ENCODE results near the gene AICDA.
A peak's percentile ranks its signal among the peaks of the same experiment; 100 is the strongest.
"Not testable (repeated sequence)": the region's sequence is repeated elsewhere in the genome, so short reads cannot be mapped to it uniquely, and the experiment has no call there.

The AICDA gene

GRCh38 chr12:8637244-8637643 is 24.6 kb upstream of the AICDA start:
- peaks cover 24% of the 10 kb centered on the region for H3K4me1 ChIP-seq (ENCODE audit: control insufficient read depth, low read length)
- peak overlapping the region; percentile 4; the same call in 1 of the 2 replicates for H3K4me2 ChIP-seq (ENCODE audit: low read length)
- no peaks in the 10 kb centered on the region for H3K36me3 ChIP-seq (ENCODE audit: control insufficient read depth, low read length)
- no peaks in the 10 kb centered on the region for H3K79me2 ChIP-seq (ENCODE audit: control insufficient read depth, low read length)
- no peaks in the 10 kb centered on the region for H3K9me3 ChIP-seq (ENCODE audit: control insufficient read depth, insufficient read depth, low read length)
- no peak for TF ChIP-seq CTCF (IDR thresholded peaks at IDR 0.05; ENCODE audit: low read depth, low read length, poor library complexity, severe bottlenecking)
- TF ChIP-seq EZH2phosphoT487 (IDR thresholded peaks at IDR 0.05; ENCODE audit: borderline replicate concordance, low read length) = no peak
- H4K20me1 ChIP-seq (ENCODE audit: control insufficient read depth, insufficient read depth, low read depth, low read length) = no peaks in the 10 kb centered on the region
- no peaks in the 10 kb centered on the region for H3K27me3 ChIP-seq (ENCODE audit: control insufficient read depth, low read length)
- H3F3A ChIP-seq (ENCODE audit: control insufficient read depth, insufficient read depth) = 0 out of 2 replicates have a peak, but pooled peaks cover 5% of the 10 kb centered on the region
- H3K27ac ChIP-seq (ENCODE audit: low read depth, low read length) = no peak overlapping the region
- H3K9me2 ChIP-seq (replicated peaks; ENCODE audit: control insufficient read depth, low read length) = no peaks in the 10 kb centered on the region
- H3K4me3 ChIP-seq (ENCODE audit: low read length) = no peak overlapping the region

GRCh38 chr12:8636581-8636980 is 23.9 kb upstream of the AICDA start:
- H3K27me3 ChIP-seq (ENCODE audit: control insufficient read depth, low read length) = no peaks in the 10 kb centered on the region
- no peak overlapping the region for H3K4me2 ChIP-seq (ENCODE audit: low read length)
- H3K4me3 ChIP-seq (ENCODE audit: low read length) = no peak overlapping the region
- no peaks in the 10 kb centered on the region for H3K79me2 ChIP-seq (ENCODE audit: control insufficient read depth, low read length)
- H3K9me3 ChIP-seq (ENCODE audit: control insufficient read depth, insufficient read depth, low read length) = no peaks in the 10 kb centered on the region
- TF ChIP-seq CTCF (IDR thresholded peaks at IDR 0.05; ENCODE audit: low read depth, low read length, poor library complexity, severe bottlenecking) = no peak
- TF ChIP-seq EZH2phosphoT487 (IDR thresholded peaks at IDR 0.05; ENCODE audit: borderline replicate concordance, low read length) = no peak
- H3K4me1 ChIP-seq (ENCODE audit: control insufficient read depth, low read length) = peaks cover 24% of the 10 kb centered on the region
- H3K36me3 ChIP-seq (ENCODE audit: control insufficient read depth, low read length) = no peaks in the 10 kb centered on the region
- H3F3A ChIP-seq (ENCODE audit: control insufficient read depth, insufficient read depth) = 0 out of 2 replicates have a peak, but pooled peaks cover 5% of the 10 kb centered on the region
- no peak overlapping the region for H3K27ac ChIP-seq (ENCODE audit: low read depth, low read length)
- no peaks in the 10 kb centered on the region for H3K9me2 ChIP-seq (replicated peaks; ENCODE audit: control insufficient read depth, low read length)
- H4K20me1 ChIP-seq (ENCODE audit: control insufficient read depth, insufficient read depth, low read depth, low read length) = no peaks in the 10 kb centered on the region

- H3K4me2 ChIP-seq (ENCODE audit: low read length) = not testable (repeated sequence)
These were observed 23.3 kb upstream of the AICDA start for GRCh38 chr12:8636007-8636346.

GRCh38 chr12:8635342-8636006 is 22.8 kb upstream of the AICDA start:
- not testable (repeated sequence) for H4K20me1 ChIP-seq (ENCODE audit: control insufficient read depth, insufficient read depth, low read depth, low read length); H3K9me3 ChIP-seq (ENCODE audit: control insufficient read depth, insufficient read depth, low read length); H3K4me3 ChIP-seq (ENCODE audit: low read length); H3K27ac ChIP-seq (ENCODE audit: low read depth, low read length); H3K27me3 ChIP-seq (ENCODE audit: control insufficient read depth, low read length); H3F3A ChIP-seq (ENCODE audit: control insufficient read depth, insufficient read depth); H3K9me2 ChIP-seq (replicated peaks; ENCODE audit: control insufficient read depth, low read length); H3K4me2 ChIP-seq (ENCODE audit: low read length); H3K36me3 ChIP-seq (ENCODE audit: control insufficient read depth, low read length); H3K79me2 ChIP-seq (ENCODE audit: control insufficient read depth, low read length)
- H3K4me1 ChIP-seq (ENCODE audit: control insufficient read depth, low read length) = peaks cover 24% of the 10 kb centered on the region

More at GRCh38 chr12:8636007-8636346, 23.3 kb upstream of the AICDA start:
- not testable (repeated sequence) for H3K27me3 ChIP-seq (ENCODE audit: control insufficient read depth, low read length); H3K4me3 ChIP-seq (ENCODE audit: low read length); H4K20me1 ChIP-seq (ENCODE audit: control insufficient read depth, insufficient read depth, low read depth, low read length); H3K79me2 ChIP-seq (ENCODE audit: control insufficient read depth, low read length); H3K9me3 ChIP-seq (ENCODE audit: control insufficient read depth, insufficient read depth, low read length); H3K36me3 ChIP-seq (ENCODE audit: control insufficient read depth, low read length); H3K27ac ChIP-seq (ENCODE audit: low read depth, low read length); H3K9me2 ChIP-seq (replicated peaks; ENCODE audit: control insufficient read depth, low read length); H3F3A ChIP-seq (ENCODE audit: control insufficient read depth, insufficient read depth)
- peaks cover 24% of the 10 kb centered on the region for H3K4me1 ChIP-seq (ENCODE audit: control insufficient read depth, low read length)

Measured in DOHH2 (cell line).